Endometrium (tissue), 2 donors: ENCODE data around the gene CLEC2L.

Source experiments
- FAIRE-seq: peaks from 2 replicates; lab custom pipeline; 2012; peaks lifted over from hg19 to GRCh38; lab: Jason Lieb, UNC
- donor health status: control.
- donor health status: control.

CLEC2L gene

GRCh38 chr7:139575338-139575680 is 51.8 kb downstream of the CLEC2L start:
- FAIRE-seq, result no peak

- FAIRE-seq, result no peak
These were observed 52.9 kb downstream of the CLEC2L start for GRCh38 chr7:139576179-139576973.

- FAIRE-seq, result no peak
These were observed 57.0 kb downstream of the CLEC2L start for GRCh38 chr7:139580435-139580834.

GRCh38 chr7:139582130-139582650 is 58.7 kb downstream of the CLEC2L start:
- no peak for FAIRE-seq

GRCh38 chr7:139582671-139583155 is 59.2 kb downstream of the CLEC2L start:
- FAIRE-seq, result no peak

GRCh38 chr7:139583826-139584553 is 60.5 kb downstream of the CLEC2L start:
- FAIRE-seq, result no peak

GRCh38 chr7:139585042-139585441 is 61.6 kb downstream of the CLEC2L start:
- FAIRE-seq, result no peak

- no peak for FAIRE-seq
These were observed 62.8 kb downstream of the CLEC2L start for GRCh38 chr7:139586286-139586685.

GRCh38 chr7:139587535-139587934 is 64.0 kb downstream of the CLEC2L start:
- FAIRE-seq, result no peak

- FAIRE-seq, result peak; percentile 31
These were observed 65.1 kb downstream of the CLEC2L start for GRCh38 chr7:139588632-139589031.

- no peak for FAIRE-seq
These were observed 66.0 kb downstream of the CLEC2L start for GRCh38 chr7:139589474-139589873.

- no peak for FAIRE-seq
These were observed 68.2 kb downstream of the CLEC2L start for GRCh38 chr7:139591550-139592195.

- FAIRE-seq, result no peak
These were observed 69.4 kb downstream of the CLEC2L start for GRCh38 chr7:139592801-139593461.

GRCh38 chr7:139594090-139594489 is 70.6 kb downstream of the CLEC2L start:
- no peak for FAIRE-seq
